GM21360 (cell line): ENCODE data around the gene NUTM1.

Source experiments
- ATAC-seq: cut with Tn5 transposase; IDR thresholded peaks from one replicate; pipeline ENCODE4 v1.9.1; 2021; ENCODE audit warnings: mild to moderate bottlenecking, moderate library complexity; ENCODE audit not compliant: unreplicated experiment

NUTM1 gene, protein sequence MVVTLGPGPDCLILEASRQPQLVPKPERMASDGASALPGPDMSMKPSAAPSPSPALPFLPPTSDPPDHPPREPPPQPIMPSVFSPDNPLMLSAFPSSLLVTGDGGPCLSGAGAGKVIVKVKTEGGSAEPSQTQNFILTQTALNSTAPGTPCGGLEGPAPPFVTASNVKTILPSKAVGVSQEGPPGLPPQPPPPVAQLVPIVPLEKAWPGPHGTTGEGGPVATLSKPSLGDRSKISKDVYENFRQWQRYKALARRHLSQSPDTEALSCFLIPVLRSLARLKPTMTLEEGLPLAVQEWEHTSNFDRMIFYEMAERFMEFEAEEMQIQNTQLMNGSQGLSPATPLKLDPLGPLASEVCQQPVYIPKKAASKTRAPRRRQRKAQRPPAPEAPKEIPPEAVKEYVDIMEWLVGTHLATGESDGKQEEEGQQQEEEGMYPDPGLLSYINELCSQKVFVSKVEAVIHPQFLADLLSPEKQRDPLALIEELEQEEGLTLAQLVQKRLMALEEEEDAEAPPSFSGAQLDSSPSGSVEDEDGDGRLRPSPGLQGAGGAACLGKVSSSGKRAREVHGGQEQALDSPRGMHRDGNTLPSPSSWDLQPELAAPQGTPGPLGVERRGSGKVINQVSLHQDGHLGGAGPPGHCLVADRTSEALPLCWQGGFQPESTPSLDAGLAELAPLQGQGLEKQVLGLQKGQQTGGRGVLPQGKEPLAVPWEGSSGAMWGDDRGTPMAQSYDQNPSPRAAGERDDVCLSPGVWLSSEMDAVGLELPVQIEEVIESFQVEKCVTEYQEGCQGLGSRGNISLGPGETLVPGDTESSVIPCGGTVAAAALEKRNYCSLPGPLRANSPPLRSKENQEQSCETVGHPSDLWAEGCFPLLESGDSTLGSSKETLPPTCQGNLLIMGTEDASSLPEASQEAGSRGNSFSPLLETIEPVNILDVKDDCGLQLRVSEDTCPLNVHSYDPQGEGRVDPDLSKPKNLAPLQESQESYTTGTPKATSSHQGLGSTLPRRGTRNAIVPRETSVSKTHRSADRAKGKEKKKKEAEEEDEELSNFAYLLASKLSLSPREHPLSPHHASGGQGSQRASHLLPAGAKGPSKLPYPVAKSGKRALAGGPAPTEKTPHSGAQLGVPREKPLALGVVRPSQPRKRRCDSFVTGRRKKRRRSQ

DNA sequence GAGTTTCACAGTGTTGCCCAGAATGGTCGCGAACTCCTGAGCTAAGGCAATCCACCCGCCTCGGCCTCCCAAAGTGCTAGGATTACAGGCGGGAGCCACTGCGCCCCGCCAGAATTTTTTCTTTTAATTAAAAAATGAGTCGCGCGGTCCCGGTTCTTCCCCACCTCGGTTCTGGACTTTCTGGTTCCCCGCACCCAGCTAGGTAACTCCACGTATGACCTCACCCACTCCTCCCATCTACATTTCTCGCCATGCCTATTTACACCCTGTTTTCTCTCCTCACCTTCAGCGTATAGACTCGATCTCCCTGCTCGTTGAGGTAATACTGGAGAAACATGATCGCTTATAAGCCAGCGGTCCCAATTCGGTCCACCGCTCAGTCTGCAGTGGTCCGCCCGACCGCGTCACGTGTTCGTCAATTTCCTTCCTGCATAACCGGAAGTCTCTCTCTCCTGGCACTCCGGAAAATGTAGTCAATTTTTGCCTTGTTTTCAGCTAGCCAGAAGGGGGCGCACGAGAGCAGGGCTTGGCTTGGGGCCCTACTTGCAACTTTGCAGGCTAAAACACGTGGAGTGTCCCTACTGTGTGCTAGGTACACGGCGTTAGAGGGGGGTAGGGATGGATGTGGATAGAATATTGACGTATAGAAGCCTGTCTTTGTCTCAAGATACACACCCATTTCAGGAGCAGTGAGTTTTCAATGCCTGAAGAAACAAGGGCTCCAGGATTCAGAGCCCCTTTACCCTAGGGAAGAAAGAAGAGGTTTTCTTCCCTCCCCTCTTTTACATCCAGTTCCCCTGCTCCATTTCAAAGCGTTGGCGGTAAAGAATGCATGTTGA is at the start of gene NUTM1, which contains the start of gene NOP10:
NUTM1 (plus strand) TSS at position 579 of the 839 bp plus-strand sequence. CDS start 382 bp downstream, outside the sequence.
NOP10 (minus strand) TSS at position 400 of the 839 bp plus-strand sequence; CDS start at position 337, 63 bp downstream.
- ATAC-seq: peak; percentile 82

- no peak for ATAC-seq
These were observed 46.1 kb upstream of the NUTM1 start for GRCh38 chr15:34297059-34297458.

DNA sequence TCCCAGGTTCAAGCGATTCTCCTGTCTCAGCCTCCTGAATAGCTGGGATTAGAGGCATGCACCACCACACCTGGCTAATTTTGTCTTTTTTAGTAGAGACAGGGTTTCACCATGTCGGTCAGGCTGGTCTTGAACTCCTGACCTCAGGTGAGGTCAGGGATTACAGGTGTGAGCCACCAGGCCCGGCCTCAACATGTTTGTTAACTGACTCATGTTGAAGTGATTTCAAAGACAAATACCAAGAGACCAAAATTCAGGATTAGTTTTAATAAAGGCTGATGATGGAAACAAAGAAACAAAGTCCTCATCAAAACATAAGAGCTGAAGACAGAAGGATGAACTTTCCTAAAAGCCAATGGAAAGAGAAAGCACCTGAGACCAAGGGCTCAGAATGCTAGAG is 42.1 kb upstream of the NUTM1 start:
- no peak for ATAC-seq

DNA sequence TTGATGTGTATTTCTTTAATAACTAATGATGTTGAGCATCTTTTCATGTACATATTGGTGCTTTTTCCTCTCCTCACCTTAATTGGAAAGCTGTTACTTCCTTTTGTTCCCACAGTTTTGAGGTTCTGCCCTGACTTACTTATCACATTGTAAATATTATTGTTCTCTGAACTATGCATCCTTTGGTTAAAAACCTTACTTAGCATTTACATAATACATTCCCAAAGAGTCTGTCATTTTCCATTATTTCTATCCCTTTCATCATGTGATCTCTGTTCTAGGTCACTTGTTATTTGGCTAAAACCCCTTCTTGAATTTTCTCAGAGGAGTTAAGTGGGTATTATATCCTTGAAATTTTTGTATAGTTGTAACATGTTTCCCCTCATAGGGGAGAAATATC is 38.5 kb upstream of the NUTM1 start:
- no peak for ATAC-seq

GRCh38 chr15:34311563-34311962 is 31.6 kb upstream of the NUTM1 start:
- ATAC-seq: no peak

- no peak for ATAC-seq
These were observed 28.3 kb upstream of the NUTM1 start for GRCh38 chr15:34314491-34315490.

DNA sequence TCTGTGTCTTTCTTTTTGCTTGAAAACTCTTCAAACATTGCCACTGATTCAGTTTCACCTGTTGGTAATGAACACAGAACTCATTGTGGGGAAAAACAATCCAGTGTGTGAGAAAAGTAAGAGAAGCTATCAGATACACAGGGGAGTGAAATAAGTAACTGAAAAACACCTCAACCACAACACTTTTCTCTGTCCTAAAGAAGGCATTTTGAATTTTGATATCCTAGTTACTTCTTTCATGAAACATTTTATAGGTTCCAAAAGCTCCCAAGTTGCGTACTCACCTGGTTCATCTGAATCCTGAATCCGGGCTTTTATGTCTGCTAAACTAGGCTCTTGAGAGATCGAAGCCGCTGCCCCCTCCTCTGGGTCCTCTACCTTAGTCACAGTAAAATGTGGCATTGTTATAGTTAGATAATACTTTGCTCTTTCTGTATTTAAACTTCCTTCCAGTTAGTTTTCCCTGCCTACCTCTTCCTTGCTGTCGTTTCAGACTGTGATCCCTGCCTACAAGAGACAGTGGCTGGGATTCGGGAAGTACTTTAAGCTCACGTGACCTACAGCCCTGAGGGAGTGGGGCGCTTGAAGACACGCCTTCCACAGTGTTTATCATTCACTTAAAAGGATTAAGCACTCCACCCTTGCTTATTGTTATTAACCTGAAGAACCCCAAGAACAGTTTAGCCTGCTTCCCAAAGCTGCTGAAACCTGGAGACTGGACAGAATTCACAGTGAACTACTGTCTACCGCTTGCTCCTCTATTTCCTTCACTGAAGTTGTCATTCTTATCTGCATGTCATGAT is 24.6 kb upstream of the NUTM1 start:
- peak; percentile 53 for ATAC-seq

GRCh38 chr15:34323217-34323616 is 19.9 kb upstream of the NUTM1 start:
- no peak for ATAC-seq

DNA sequence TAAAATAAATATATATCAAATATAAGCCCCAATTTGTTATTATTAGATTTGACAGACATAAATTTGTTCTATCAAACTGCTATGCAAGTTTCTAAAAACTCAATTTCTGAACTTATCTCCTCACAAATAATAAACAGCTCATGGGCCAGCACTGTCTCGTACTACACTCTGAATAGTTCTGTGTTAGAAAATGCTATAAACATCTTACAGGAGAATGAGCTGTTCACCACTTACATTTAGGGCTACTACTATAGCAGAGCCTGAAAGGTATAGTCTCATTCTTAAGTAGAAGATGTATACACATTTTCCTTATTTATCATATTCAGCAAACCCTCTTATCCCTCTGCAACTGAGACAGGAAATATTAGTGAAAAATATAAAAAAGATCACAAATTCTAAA is 18.2 kb upstream of the NUTM1 start:
- ATAC-seq: no peak

- ATAC-seq: no peak
These were observed 17.7 kb upstream of the NUTM1 start for GRCh38 chr15:34325368-34325767.

DNA sequence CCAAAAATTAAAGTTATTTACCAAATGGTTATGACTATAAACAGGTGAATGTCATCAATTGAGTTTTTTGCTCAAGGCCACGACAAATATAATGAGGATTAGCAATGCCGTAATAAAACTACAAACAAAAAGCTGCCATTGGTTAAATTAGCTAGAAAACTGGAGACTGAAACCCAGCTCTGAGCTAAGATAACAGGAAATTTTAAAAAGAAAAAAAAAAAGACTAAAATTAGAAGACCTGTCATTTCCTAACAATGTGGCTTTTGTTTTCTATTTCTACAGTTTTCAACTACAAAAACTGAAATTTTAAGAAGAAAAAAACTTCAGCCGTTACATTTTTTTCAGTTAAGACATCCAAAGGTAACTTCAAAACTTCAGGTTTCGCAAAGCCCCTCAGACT is 15.2 kb upstream of the NUTM1 start:
- ATAC-seq: no peak

- ATAC-seq: no peak
These were observed 14.1 kb upstream of the NUTM1 start for GRCh38 chr15:34329006-34329405.

DNA sequence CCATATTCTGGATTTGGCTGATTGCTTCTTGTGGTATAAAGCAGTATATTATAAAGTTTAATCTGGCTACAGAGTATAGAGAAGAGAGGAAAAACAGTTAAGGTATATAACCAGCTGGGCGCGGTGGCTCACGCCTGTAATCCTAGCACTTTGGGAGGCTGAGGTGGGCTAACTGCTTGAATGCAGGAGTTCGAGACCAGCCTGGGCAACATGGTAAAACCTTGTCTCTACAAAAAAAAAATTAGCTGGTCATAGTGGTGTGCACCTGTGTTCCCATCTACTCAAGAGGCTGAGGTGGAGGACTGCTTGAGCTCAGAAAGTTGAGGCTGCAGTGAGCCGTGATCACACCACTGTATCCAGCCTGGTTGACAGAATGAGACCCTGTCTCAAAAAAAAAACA is 12.8 kb upstream of the NUTM1 start:
- ATAC-seq: no peak

GRCh38 chr15:34331809-34332208 is 11.3 kb upstream of the NUTM1 start:
- ATAC-seq: no peak

- ATAC-seq: no peak
These were observed 10.5 kb upstream of the NUTM1 start for GRCh38 chr15:34332553-34333120.

- ATAC-seq: no peak
These were observed 8.4 kb upstream of the NUTM1 start for GRCh38 chr15:34334672-34335071.

- ATAC-seq: no peak
These were observed 7.7 kb upstream of the NUTM1 start for GRCh38 chr15:34335176-34336032.
